ENCODE results near the gene GOLIM4. TPM values are rescaled to one million over a fixed set of nuclear protein-coding genes. Genes with fewer than 3 reads are reported as not detected.

Gene GOLIM4
- total RNA-seq, 1 experiment from 2014 or later: 24.6 TPM

- Histone ChIP-seq H4K20me1 (ENCODE audit: control insufficient read depth, insufficient read depth, insufficient read length) (no peaks in the 10 kb centered on the region), H2BK12ac (ENCODE audit: insufficient read length, low read depth, low read length) (no peak overlapping the region), H3K9me3 (ENCODE audit: control insufficient read depth, low read depth, low read length) (no peaks in the 10 kb centered on the region), H2AK5ac (ENCODE audit: insufficient read length, low read length) (no peak overlapping the region), H3K79me2 (ENCODE audit: insufficient read depth, low read length) (no peaks in the 10 kb centered on the region), H2BK5ac (ENCODE audit: insufficient read length, low read length) (no peak overlapping the region), H3T11ph (ENCODE audit: low read length) (no peak overlapping the region), H3K79me1 (ENCODE audit: insufficient read depth, low read depth, low read length, poor library complexity, severe bottlenecking) (no peaks in the 10 kb centered on the region), H3K27me3 (ENCODE audit: insufficient read depth, low read length) (no peaks in the 10 kb centered on the region), H3K23ac (ENCODE audit: insufficient read length, low read depth, low read length) (no peak overlapping the region), H4K91ac (ENCODE audit: insufficient read length, low read depth, low read length) (no peak overlapping the region), H3K14ac (ENCODE audit: insufficient read depth, low read length) (no peak overlapping the region), H3K4me1 (ENCODE audit: insufficient read depth, low read length) (peaks cover 7% of the 10 kb centered on the region; the same call in 1 of the 2 replicates), H2BK20ac (ENCODE audit: low read depth, low read length, poor library complexity, severe bottlenecking) (no peak overlapping the region), H3K4me2 (ENCODE audit: insufficient read depth, insufficient read length, low read length) (no peak overlapping the region), H2BK120ac (ENCODE audit: low read depth, low read length, poor library complexity, severe bottlenecking) (no peak overlapping the region), H3K4ac (ENCODE audit: low read depth, low read length) (no peak overlapping the region), H3K18ac (ENCODE audit: insufficient read length, low read depth, low read length) (no peak overlapping the region), H3K56ac (ENCODE audit: insufficient read length, low read depth, low read length) (no peak overlapping the region), H2BK15ac (ENCODE audit: low read depth, low read length) (no peak overlapping the region), H3K27ac (ENCODE audit: insufficient read length, low read depth, low read length) (no peak overlapping the region), H4K5ac (ENCODE audit: insufficient read length, low read depth, low read length) (no peak overlapping the region), H2AFZ (ENCODE audit: low read length) (no peak overlapping the region), H3K23me2 (ENCODE audit: insufficient read length, low read depth, low read length, poor library complexity, severe bottlenecking) (no peaks in the 10 kb centered on the region), H3K9ac (ENCODE audit: extremely low read depth, insufficient read length, low read length) (no peak overlapping the region), H4K8ac (replicated peaks; ENCODE audit: insufficient read length, low read depth, low read length) (no peak overlapping the region)
- WGBS (ENCODE audit: extremely low coverage, insufficient read length, low lambda C conversion rate): no CpG with 5 or more reads among the region's 9 CpGs
- peaks cover 15 to 21% of the 10 kb centered on the region in 2 experiments for H3K4me1 Mint-ChIP-seq
- no peaks in the 10 kb centered on the region for H3K27me3 Mint-ChIP-seq (ENCODE audit: low read depth)
- peaks cover 15 to 21% (median 18%) of the 10 kb centered on the region in 3 experiments for H3K36me3 Mint-ChIP-seq (ENCODE audit: insufficient read depth in 1 of 3, low read depth in 3 of 3)
- no peak for DNase-seq
- peaks cover 16 to 18% of the 10 kb centered on the region in 2 experiments for H3K9me3 Mint-ChIP-seq
- H3K27ac Mint-ChIP-seq: peak overlapping the region in 1 of 3 experiments; percentile 15; a peak in 2 of 7 replicates
- TF ChIP-seq CTCF (conservative IDR thresholded peaks at IDR 0.05): no peak
- H3K4me3 Mint-ChIP-seq: no peak overlapping the region
Observed at GRCh38 chr3:168051531-168052471, 43.9 kb downstream of the GOLIM4 start.
